GM21737 (cell line): ENCODE data around the gene RCSD1.
"Not testable (repeated sequence)": the region's sequence is repeated elsewhere in the genome, so short reads cannot be mapped to it uniquely, and the experiment has no call there.

ENCODE experiments used
- ATAC-seq: cut with Tn5 transposase; IDR thresholded peaks from one replicate; pipeline ENCODE4 v1.9.1; 2021; ENCODE audit warnings: mild to moderate bottlenecking, moderate library complexity; ENCODE audit not compliant: unreplicated experiment

RCSD1 gene, protein sequence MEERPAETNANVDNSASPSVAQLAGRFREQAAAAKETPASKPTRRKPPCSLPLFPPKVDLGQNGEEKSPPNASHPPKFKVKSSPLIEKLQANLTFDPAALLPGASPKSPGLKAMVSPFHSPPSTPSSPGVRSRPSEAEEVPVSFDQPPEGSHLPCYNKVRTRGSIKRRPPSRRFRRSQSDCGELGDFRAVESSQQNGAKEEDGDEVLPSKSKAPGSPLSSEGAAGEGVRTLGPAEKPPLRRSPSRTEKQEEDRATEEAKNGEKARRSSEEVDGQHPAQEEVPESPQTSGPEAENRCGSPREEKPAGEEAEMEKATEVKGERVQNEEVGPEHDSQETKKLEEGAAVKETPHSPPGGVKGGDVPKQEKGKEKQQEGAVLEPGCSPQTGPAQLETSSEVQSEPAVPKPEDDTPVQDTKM

GRCh38 chr1:167629681-167630567 lies at the start of gene RCSD1:
Gene RCSD1 (plus strand): TSS chr1:167630232. CDS start chr1:167630424, 192 bp downstream.
- peak; percentile 32 for ATAC-seq

- ATAC-seq, result no peak
These were observed 48.0 kb upstream of the RCSD1 start for GRCh38 chr1:167582064-167582463.

DNA sequence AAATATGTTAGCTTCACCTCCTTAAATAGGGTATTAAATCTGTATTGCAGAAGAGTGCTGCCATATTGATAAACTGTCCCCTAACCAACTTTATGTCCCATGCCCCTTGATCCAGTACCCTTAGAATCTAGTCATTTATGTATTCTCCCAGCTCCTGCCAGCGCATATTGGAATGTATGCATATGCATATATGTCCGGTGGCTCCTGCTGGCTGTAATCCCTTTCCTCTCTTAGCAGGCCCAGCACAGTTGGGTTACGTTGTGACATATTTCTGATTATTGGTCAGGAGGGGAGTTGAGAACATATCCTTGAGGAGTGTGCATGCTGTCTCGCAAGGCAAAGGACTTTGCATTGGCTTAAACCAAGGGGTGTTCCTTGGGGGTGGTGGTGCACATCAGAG lies 47.3 kb upstream of the RCSD1 start:
- no peak for ATAC-seq

DNA sequence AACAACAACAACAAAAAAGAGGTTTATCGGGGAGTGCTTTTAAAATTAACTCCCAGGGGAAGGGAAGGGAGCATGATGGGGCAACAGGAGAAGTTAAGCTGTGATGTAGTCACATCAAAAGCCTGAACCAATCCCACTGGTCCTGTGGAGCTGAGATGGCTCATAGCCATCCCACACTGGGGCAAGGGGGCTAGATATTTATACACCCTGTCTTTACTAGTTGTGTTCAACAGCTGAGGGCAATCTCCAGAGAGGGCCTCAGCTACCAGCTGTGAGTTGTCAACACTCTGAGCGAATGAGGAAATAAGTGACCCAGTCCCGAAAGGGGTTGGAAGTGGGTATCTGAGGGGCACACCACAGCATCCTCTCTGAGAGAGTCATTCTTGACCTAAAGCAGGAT lies 45.5 kb upstream of the RCSD1 start:
- no peak for ATAC-seq

DNA sequence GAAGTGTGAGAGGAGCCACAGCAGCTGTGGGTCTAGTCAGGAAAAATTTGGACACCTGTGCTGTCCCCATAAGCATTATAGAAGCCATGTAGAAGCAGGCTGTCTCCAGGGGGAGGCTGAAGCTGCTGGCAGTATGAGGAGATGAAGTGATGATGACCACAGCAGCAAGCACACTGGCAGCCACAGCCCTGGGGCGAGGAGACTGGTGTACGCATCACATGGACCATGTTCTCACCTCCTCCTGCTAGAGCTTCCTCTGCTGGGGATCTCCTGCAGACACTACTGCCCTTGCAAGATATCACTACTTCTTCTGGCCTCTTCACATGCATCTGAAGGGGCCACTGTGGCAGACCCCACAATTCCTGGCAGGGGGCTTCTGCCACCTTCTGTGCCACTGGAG lies 42.7 kb upstream of the RCSD1 start:
- ATAC-seq, result no peak

- ATAC-seq, result no peak
These were observed 42.2 kb upstream of the RCSD1 start for GRCh38 chr1:167587872-167588271.

DNA sequence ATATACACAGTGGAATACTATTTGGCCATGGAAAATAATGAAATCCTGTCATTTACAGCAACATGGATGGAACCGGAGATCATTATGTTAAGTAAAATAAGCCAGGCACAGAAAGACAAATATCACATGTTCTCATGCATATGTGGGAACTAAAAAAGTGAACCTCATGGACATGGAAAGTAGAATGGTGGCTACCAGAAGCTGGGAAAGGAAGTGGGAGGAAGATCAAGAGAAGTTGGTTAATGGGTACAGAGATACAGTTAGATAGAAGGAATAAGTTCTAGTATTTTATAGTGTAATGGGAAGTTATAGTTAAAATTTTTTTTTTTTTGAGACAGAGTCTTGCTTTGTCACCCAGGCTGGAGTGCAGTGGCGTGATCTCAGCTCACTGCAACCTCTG lies 41.7 kb upstream of the RCSD1 start:
- no peak for ATAC-seq

DNA sequence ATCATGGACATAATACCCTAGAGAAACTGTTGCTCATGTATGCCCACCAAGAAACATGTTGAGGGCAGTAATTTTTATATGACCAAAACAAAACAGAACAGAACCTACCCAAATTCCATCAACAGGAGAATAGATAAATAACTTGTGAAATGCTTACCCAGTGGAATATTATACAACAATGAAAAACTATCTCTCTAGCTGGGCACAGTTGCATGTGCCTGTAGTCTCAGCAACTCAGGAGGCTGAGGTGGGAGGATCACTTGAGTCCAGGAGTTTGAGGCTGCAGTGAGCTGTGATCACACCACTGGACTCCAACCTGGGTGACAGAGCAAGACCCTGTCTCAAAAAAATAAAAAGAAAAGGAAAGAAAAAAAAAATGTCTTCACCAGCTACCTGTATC lies 37.6 kb upstream of the RCSD1 start:
- no peak for ATAC-seq

DNA sequence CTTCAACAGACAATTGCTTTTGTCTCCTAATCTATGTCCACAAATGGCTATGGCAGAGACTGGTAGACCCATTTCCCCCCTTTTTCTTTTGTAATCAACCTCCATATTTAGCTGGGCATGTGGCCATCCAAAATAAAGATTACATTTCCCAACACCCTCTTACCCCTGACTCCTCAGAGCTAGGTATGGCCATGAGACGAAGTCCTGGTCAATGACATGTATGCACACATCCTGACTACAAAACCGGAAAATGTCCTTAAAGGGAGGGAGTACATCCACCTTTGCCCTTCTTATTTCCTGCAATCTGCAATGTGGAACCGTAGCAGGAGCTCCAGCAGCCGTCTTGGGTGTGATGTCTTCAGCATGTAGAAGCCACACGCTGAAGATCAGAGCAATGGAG lies 36.2 kb upstream of the RCSD1 start:
- ATAC-seq, result no peak

DNA sequence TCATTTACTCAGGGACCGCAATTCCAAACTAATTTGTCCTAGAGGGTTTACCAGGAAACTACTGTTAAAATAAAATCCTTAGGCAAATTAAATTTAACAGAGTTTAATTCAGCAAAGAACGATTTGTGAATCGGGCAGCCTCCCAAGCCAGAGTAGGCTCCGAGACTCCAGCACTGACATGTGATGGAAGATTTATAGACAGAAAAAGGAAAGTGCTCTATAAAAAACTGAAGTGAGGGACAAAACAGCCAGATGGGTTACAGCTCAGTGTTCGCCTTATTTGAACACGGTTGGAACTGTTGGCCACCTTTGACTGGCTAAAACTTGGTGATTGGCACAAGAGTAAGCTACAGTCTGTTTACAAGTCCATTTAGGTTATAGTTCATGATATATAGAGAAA lies 35.2 kb upstream of the RCSD1 start:
- no peak for ATAC-seq

- ATAC-seq, result peak; percentile 75
These were observed 30.0 kb upstream of the RCSD1 start for GRCh38 chr1:167599957-167600581.

DNA sequence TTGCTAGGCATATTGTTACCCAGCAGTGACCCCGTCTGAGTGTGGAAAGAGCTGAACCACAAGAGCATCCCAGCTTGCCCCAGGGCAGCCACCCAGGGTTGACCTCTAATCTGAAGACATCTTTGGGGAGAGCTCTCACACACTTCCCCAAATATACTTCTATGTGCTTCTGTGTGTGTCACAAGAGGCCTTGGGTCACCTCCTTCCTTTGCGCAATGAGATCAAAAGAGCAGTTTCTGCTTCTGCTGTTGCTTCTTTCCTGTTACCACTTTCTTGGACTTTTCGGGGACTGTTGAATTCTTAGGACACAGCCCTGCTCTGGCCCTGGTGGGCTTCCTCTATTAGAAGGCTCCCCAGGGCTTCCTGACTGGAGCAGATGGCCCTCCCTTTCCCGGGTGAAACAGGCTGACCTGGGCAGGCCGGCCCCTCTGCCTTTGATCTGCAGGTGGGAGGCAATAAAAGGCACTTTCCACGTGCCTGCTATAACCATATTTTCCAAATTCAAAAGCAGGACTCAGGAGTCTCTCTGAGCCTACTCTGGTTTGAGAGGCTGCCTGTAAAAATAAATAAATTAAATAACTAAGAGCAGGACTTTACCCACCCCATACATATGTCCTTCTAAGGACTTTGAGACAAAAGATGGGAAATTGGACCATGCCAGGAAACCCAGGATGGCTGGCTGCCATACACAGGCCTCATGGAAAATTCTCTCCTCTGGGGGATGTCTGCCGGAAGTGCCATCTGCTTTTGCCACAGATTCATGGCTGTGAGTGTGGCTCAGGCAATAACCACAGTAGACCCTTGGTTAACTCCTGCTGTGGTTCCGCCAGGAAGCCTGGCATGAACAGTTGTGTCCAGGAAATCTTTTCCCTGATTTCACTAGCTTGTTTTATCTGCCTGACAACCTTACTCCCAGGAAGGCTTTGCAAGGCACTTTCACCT lies 28.3 kb upstream of the RCSD1 start:
- no peak for ATAC-seq

- ATAC-seq, result no peak
These were observed 27.2 kb upstream of the RCSD1 start for GRCh38 chr1:167602840-167603239.

- no peak for ATAC-seq
These were observed 24.5 kb upstream of the RCSD1 start for GRCh38 chr1:167605576-167605975.

- no peak for ATAC-seq
These were observed 18.0 kb upstream of the RCSD1 start for GRCh38 chr1:167611983-167612382.

DNA sequence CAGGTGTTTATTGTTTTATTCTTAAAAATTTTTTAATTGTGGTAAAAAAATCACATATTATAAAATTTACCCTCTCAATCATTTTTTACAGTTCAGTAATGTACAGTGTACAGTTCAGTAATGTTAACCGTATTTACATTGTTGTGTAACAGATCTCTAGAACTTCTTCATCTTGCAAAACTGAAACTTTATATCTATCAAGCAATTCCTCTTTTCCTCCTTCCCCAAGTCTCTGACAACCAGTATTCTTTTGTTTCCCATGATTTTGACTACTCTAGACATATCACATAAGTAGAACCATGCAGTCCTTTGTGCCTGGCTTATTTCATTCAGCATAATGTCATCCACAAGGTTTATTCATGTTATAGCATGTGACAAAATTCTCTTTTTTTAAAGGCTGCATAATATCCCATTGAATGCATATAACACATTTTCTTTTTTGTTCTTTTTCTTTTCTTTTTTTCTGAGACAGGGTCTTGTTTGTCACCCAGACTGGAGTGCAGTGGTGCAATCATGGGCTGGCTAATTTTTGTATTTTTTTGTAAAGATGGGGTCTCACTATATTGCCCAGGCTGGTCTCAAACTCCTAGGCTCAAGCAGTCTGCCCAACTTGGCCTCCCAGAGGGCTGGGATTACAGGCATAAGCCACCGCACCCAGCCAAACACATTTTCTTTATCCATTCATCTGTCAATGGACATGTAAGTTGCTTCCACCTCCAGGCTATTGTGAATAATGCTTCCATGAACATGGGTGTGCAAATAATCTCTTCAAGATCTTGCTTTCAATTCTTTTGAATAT lies 17.2 kb upstream of the RCSD1 start:
- no peak for ATAC-seq

DNA sequence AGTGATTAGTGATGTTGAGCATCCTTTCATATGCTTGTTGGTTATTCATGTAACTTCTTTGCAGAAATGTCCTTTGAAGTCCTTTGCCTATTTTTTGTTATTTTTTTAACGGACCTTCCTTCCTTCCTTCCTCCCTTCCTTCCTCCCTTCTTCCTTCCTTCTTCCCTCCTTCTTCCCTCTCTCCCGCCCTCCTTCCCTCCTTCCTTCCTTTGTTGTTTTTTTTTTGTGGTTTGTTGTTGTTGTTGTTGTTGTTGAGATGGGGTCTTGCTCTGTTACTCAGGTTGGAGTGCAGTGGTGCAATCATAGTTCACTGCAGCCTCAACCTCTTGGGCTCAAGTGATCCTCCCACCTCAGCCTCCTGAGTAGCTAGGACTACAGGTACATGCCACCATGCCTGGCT lies 16.0 kb upstream of the RCSD1 start:
- not testable (repeated sequence) for ATAC-seq

DNA sequence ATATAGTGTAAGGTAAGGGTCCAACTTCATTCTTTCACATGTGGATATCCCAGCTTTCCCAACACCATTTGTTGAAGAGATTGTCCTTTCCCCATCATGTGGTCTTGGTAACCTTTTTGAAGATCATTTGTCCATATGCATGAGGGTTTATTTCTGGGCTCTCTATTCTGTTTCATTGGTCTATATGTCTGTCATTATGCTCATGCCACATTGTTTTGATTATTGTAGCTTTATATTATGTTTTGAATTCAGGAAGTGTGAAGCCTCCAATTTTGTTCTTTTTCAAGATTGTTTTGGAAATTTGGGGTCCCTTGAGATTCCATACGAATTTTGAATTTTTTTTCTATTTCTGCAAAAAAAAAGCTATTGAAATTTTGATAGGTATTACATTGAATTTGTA lies 15.2 kb upstream of the RCSD1 start:
- no peak for ATAC-seq

DNA sequence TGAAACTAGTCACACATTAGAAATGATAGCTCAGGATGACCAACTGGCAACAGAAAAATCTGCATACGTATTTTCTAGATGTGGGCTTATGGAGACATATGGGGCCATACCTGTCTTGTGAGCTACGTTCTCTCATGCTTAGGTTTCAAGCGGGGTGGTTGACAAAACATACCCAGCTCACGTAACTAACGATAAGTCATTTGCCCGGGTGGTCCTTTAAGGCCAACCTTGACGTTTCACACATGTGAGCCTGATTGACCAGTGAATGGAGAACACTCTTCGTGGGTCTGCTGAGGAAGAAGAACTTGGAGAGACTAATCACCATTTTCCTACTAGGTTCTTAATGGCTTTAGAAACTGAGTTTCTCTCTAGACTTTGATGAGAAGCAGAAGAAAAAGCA lies 13.5 kb upstream of the RCSD1 start:
- no peak for ATAC-seq
